Activated CD4-positive, alpha-beta memory T cell treated with anti-CD3 and anti-CD28 coated beads, Interleukin-2, amount 10 ng/mL, durations not matched to agents 7 days and 5 days (primary cell): Measurements from ENCODE around the gene LRRC1. TPM values are rescaled to one million over a fixed set of nuclear protein-coding genes. Genes with fewer than 3 reads are reported as not detected.
"Not testable (repeated sequence)": the region's sequence is repeated elsewhere in the genome, so short reads cannot be mapped to it uniquely, and the experiment has no call there.

Source experiments
- CTCF ChIA-PET: fragments of 350-600 bp; sonication (Branson Sonifier 250); formaldehyde crosslinking; loops from one replicate; lab custom pipeline; 2021; ENCODE audit warnings: antibody characterized with exemption, inconsistent platforms; lab: Charles Lee
- POLR2A ChIA-PET: fragments of 350-600 bp; sonication (Branson Sonifier 250); formaldehyde crosslinking; loops from one replicate; lab custom pipeline; 2021; ENCODE audit warnings: antibody characterized with exemption; lab: Charles Lee
- DNase-seq: peaks from one replicate; pipeline ENCODE4 v3.0.0-alpha.2; 2020
- H3K27ac Mint-ChIP-seq: one replicate; pipeline ENCODE4 v1.8.0; 2021; ENCODE audit warnings: mild to moderate bottlenecking, mixed read lengths
- H3K27me3 Mint-ChIP-seq: one replicate; pipeline ENCODE4 v1.8.0; 2021; ENCODE audit warnings: mixed read lengths
- H3K36me3 Mint-ChIP-seq: one replicate; pipeline ENCODE4 v1.8.0; 2021; ENCODE audit warnings: low read depth, mixed read lengths
- H3K4me1 Mint-ChIP-seq: one replicate; pipeline ENCODE4 v1.8.0; 2021; ENCODE audit warnings: mixed read lengths
- H3K4me3 Mint-ChIP-seq: one replicate; pipeline ENCODE4 v1.8.0; 2021; ENCODE audit warnings: mild to moderate bottlenecking, mixed read lengths
- H3K9me3 Mint-ChIP-seq: one replicate; pipeline ENCODE4 v1.8.0; 2021; ENCODE audit warnings: mixed read lengths
- total RNA-seq, 2 experiments: library from RNA; stranded (reverse); gene quantifications; one replicate each; pipeline ENCODE4 v1.2.3, GENCODE V29; 2021

LRRC1 gene
- total RNA-seq, 2 experiments from 2014 or later = 4.0 to 4.1 TPM

DNA sequence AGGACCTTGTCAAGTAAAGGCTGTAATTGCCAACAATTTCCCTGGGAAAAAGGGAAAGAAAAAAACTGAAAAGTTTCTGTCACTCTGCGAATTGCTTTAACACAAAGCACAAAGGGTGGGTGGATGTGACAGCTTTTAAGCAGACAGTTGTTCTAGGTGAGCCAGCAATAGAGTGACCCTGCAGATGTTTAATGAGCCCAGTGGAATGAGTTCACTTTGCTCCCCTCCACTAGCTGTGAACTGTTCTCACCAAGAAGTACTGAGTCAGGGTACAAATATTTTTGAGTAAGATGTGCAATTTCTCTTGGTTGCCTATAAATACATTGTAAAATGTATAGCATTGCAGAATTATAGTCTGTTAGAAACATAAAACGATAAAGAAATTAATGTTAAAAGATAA is 26.2 kb upstream of the LRRC1 start:
- Mint-ChIP-seq H3K27ac (no peak overlapping the region), H3K36me3 (no peaks in the 10 kb centered on the region), H3K27me3 (peaks cover 7% of the 10 kb centered on the region), H3K4me1 (no peaks in the 10 kb centered on the region), H3K4me3 (no peak overlapping the region), H3K9me3 (no peaks in the 10 kb centered on the region)
- POLR2A ChIA-PET = no interaction called here
- CTCF ChIA-PET = no interaction called here
- no peak for DNase-seq

- CTCF ChIA-PET = no interaction called here
- DNase-seq = no peak
- H3K27me3 Mint-ChIP-seq = peaks cover under 1% of the 10 kb centered on the region
- no peak overlapping the region for H3K4me3 Mint-ChIP-seq
- H3K27ac Mint-ChIP-seq = no peak overlapping the region
- H3K9me3 Mint-ChIP-seq = no peaks in the 10 kb centered on the region
- POLR2A ChIA-PET = interaction anchor here (1.1 kb wide), 1 partner anchor 24 kb away, joined by 3 read pairs; the partner anchor contains the start of gene LRRC1
- H3K36me3 Mint-ChIP-seq = no peaks in the 10 kb centered on the region
- H3K4me1 Mint-ChIP-seq = no peaks in the 10 kb centered on the region
These were observed 24.0 kb upstream of the LRRC1 start for GRCh38 chr6:53770780-53771249.

DNA sequence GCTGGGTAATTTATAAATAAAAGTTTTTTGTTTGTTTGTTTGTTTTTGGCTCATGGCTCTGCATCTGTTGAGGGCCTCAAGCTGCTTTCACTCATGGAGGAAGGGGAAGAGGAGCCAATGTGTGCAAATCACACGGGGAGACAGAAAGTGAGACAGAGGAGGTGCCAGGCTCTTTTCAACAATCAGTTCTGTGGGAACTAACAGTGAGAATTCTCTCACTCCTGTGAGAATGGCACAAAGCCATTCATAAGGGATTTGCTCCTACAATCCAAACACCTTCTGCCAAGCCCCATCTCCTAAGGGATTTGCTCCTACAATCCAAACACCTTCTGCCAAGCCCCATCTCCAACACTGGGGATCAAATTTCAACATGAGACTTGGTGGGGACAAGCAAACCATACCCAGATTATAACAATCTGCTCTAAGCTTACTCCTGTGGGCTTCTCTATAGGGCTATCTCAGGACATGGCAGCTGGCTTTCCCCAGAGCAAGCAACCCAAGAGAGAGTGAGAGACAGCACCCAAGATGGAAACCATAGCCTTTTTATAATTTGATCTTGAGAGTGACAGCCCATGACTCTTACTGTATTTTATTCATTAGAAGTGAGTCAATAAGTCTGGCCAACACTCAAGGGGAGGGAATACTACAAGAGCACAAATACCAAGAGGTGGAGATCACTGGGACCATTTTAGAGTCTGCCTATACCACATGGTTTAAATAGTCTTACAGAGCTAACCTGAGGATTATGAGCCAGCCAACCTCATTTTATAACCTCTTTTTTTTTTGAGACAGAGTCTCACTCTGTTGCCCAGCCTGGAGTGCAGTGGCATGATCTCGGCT is 22.8 kb upstream of the LRRC1 start:
- H3K4me3 Mint-ChIP-seq = no peak overlapping the region
- H3K27ac Mint-ChIP-seq = no peak overlapping the region
- ChIA-PET POLR2A (interaction anchor here (1.1 kb wide), 1 partner anchor 23 kb away, joined by 3 read pairs; the partner anchor contains the start of gene LRRC1), CTCF (no interaction called here)
- H3K27me3 Mint-ChIP-seq = peaks cover 2% of the 10 kb centered on the region
- DNase-seq = no peak
- no peaks in the 10 kb centered on the region for H3K9me3 Mint-ChIP-seq
- no peaks in the 10 kb centered on the region for H3K36me3 Mint-ChIP-seq
- no peaks in the 10 kb centered on the region for H3K4me1 Mint-ChIP-seq

- no peaks in the 10 kb centered on the region for H3K4me1 Mint-ChIP-seq
- peaks cover 2% of the 10 kb centered on the region for H3K27me3 Mint-ChIP-seq
- CTCF ChIA-PET = no interaction called here
- POLR2A ChIA-PET = no interaction called here
- no peak overlapping the region for H3K27ac Mint-ChIP-seq
- no peaks in the 10 kb centered on the region for H3K9me3 Mint-ChIP-seq
- H3K4me3 Mint-ChIP-seq = no peak overlapping the region
- no peaks in the 10 kb centered on the region for H3K36me3 Mint-ChIP-seq
- DNase-seq = no peak
These were observed 21.6 kb upstream of the LRRC1 start for GRCh38 chr6:53773044-53773696.

DNA sequence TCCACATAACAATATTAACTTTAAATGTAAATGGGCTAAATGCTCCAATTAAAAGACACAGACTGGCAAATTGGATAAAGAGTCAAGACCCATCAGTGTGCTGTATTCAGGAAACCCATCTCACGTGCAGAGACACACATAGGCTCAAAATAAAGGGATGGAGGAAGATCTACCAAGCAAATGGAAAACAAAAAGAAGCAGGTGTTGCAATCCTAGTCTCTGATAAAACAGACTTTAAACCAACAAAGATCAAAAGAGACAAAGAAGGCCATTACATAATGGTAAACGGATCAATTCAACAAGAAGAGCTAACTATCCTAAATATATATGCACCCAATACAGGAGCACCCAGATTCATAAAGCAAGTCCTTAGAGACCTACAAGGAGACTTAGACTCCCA is 18.7 kb upstream of the LRRC1 start:
- POLR2A ChIA-PET, H3K27ac Mint-ChIP-seq, H3K4me3 Mint-ChIP-seq, H3K9me3 Mint-ChIP-seq, CTCF ChIA-PET, H3K4me1 Mint-ChIP-seq, H3K36me3 Mint-ChIP-seq, H3K27me3 Mint-ChIP-seq, DNase-seq: not testable (repeated sequence)

- H3K36me3 Mint-ChIP-seq, CTCF ChIA-PET, H3K27ac Mint-ChIP-seq, H3K4me1 Mint-ChIP-seq, POLR2A ChIA-PET, DNase-seq, H3K9me3 Mint-ChIP-seq, H3K4me3 Mint-ChIP-seq: not testable (repeated sequence)
- peaks cover 36% of the 10 kb centered on the region for H3K27me3 Mint-ChIP-seq
These were observed 9.8 kb upstream of the LRRC1 start for GRCh38 chr6:53784991-53785390.

GRCh38 chr6:53786832-53787231 is 8.0 kb upstream of the LRRC1 start:
- no peaks in the 10 kb centered on the region for H3K4me1 Mint-ChIP-seq
- no peak for DNase-seq
- CTCF ChIA-PET = no interaction called here
- H3K4me3 Mint-ChIP-seq = no peak overlapping the region
- no peaks in the 10 kb centered on the region for H3K9me3 Mint-ChIP-seq
- POLR2A ChIA-PET = no interaction called here
- H3K36me3 Mint-ChIP-seq = no peaks in the 10 kb centered on the region
- no peak overlapping the region for H3K27ac Mint-ChIP-seq
- H3K27me3 Mint-ChIP-seq = peaks cover 40% of the 10 kb centered on the region

DNA sequence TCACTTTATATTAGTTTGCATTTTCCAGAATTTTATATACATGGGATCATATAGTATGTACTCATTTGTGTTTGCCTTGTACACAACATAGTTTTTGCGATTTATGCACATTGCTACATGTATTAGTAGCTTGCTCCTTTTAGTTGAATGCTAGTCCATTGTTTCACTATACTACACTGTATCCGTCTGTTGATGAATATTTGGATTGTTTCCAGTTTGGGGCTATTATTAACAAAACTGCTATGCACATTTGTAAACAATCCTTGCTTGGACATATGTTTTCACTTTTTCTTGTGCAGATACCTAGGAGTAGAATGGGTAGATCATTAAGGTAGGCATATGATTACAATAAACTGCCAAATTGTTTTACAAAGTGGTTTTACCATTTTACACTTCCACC is 3.9 kb upstream of the LRRC1 start:
- CTCF ChIA-PET = interaction anchor here (1.9 kb wide), 1 partner anchor 62 kb away, joined by 7 read pairs; no protein-coding TSS in a partner anchor
- Mint-ChIP-seq H3K27ac (no peak overlapping the region), H3K4me1 (peaks cover 21% of the 10 kb centered on the region), H3K4me3 (no peak overlapping the region), H3K36me3 (peaks cover 2% of the 10 kb centered on the region), H3K9me3 (no peaks in the 10 kb centered on the region), H3K27me3 (peaks cover 42% of the 10 kb centered on the region)
- DNase-seq = no peak
- POLR2A ChIA-PET = no interaction called here

DNA sequence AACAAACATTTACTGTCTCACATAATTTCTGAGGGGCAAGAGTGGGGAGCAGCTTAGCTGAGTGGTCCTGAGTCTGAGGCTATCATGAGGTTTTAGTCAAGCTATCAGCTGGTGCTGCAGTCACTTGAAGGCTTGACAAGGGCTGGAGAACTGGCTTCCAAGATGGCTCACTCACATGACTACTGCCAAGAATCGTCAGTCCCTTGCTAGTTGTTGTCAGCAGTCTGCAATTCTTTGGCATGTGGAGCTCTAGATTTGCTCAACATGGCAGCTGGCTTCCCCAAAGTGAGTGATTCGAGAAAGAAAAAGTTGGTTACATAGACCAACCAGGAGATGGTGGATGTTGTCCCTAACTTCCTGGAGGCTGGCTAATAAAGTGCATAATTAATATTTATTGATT is 2.8 kb upstream of the LRRC1 start:
- H3K9me3 Mint-ChIP-seq = no peaks in the 10 kb centered on the region
- peaks cover 31% of the 10 kb centered on the region for H3K4me1 Mint-ChIP-seq
- ChIA-PET CTCF (interaction anchor here (1.9 kb wide), 1 partner anchor 63 kb away, joined by 7 read pairs; no protein-coding TSS in a partner anchor), POLR2A (no interaction called here)
- H3K4me3 Mint-ChIP-seq = no peak overlapping the region
- no peak overlapping the region for H3K27ac Mint-ChIP-seq
- no peak for DNase-seq
- H3K27me3 Mint-ChIP-seq = peaks cover 53% of the 10 kb centered on the region
- H3K36me3 Mint-ChIP-seq = peaks cover 2% of the 10 kb centered on the region

- Mint-ChIP-seq H3K4me3 (peak overlapping the region; percentile 96), H3K27ac (no peak overlapping the region), H3K36me3 (peaks cover 2% of the 10 kb centered on the region), H3K9me3 (no peaks in the 10 kb centered on the region), H3K4me1 (peaks cover 34% of the 10 kb centered on the region), H3K27me3 (peaks cover 50% of the 10 kb centered on the region)
- ChIA-PET POLR2A (interaction anchor here (0.7 to 1.1 kb wide), 4 partner anchors 42 to 1042 kb away, joined by 3 read pairs; no protein-coding TSS in a partner anchor), CTCF (interaction anchor here (0.6 to 4.0 kb wide), 5 partner anchors 57 to 622 kb away, joined by 3 to 17 read pairs (median 13); no protein-coding TSS in a partner anchor)
- no peak for DNase-seq
These were observed 1.9 kb upstream of the LRRC1 start for GRCh38 chr6:53792973-53793317.

DNA sequence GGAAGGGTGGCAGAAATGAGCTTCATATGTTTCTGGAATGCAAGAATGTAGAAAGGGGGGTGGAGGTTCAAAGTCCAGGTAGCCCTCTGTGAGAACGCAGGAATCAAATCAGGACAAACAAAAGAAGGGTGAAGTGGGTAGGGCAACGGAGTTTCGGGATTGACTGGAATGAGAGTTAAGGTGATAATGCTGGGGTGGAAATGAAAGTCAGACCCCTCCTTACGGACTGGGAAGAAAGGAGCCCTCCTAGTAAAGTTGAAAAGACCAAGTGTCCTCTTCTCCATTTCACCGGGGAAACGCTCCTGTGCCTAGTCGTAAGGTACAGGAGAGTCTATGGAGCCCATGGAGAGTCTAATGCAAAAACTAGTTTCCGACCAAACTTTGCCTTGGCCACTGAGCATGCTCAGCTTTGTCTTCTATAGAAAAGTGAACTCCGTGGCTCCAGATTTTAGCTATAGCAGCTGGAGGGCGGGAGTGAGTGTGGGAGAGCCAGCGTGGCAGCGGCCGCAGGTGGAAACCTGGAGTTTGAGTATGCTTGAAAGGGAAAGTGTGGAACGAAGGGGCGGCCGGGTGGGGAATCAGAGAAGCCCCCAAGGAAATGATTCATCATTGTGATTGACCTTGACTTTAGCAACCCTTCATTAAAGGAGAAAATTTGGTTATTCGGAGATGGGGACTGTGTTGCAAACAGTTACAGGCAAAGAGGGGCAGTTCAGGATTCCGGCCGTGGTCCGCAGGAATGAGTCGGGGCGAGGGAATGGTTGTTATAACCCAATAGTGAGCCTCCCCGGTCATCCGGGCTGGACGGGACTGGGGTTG is 1.3 kb upstream of the LRRC1 start:
- Mint-ChIP-seq H3K9me3 (no peaks in the 10 kb centered on the region), H3K4me3 (peak overlapping the region; percentile 96), H3K27ac (peak overlapping the region; percentile 83), H3K27me3 (peaks cover 45% of the 10 kb centered on the region), H3K4me1 (peaks cover 34% of the 10 kb centered on the region), H3K36me3 (peaks cover 2% of the 10 kb centered on the region)
- ChIA-PET CTCF (interaction anchor here (1.4 to 4.0 kb wide), 6 partner anchors 58 to 162 kb away, joined by 4 to 17 read pairs (median 12); no protein-coding TSS in a partner anchor), POLR2A (interaction anchor here (0.5 to 1.9 kb wide), 10 partner anchors 13 to 1041 kb away, joined by 3 to 7 read pairs (median 3); partner anchors contain the start of gene GCLC)
- DNase-seq = peak; percentile 44

- Mint-ChIP-seq H3K9me3 (no peaks in the 10 kb centered on the region), H3K4me3 (peak overlapping the region; percentile 96), H3K4me1 (peaks cover 34% of the 10 kb centered on the region), H3K27ac (peak overlapping the region; percentile 83), H3K36me3 (peaks cover 2% of the 10 kb centered on the region), H3K27me3 (peaks cover 41% of the 10 kb centered on the region)
- DNase-seq = peak; percentile 60
- ChIA-PET CTCF (interaction anchor here (1.1 to 4.0 kb wide), 7 partner anchors 58 to 161 kb away, joined by 3 to 17 read pairs (median 10); no protein-coding TSS in a partner anchor), POLR2A (interaction anchor here (0.5 to 1.9 kb wide), 8 partner anchors 12 to 303 kb away, joined by 3 to 7 read pairs (median 4); partner anchors contain the start of gene GCLC)
These were observed 577 bp upstream of the LRRC1 start for GRCh38 chr6:53794137-53794719.
